HG03439 (cell line): ENCODE measurements around the gene MPZL1.
"Not testable (repeated sequence)": the region's sequence is repeated elsewhere in the genome, so short reads cannot be mapped to it uniquely, and the experiment has no call there.

Experiments used
- ATAC-seq: cut with Tn5 transposase; IDR thresholded peaks from one replicate; pipeline ENCODE4 v1.9.1; 2021; ENCODE audit warnings: mild to moderate bottlenecking, moderate library complexity; ENCODE audit not compliant: unreplicated experiment

The MPZL1 gene

GRCh38 chr1:167718914-167719691 is 2.7 kb upstream of the MPZL1 start:
- no peak for ATAC-seq

- ATAC-seq, result not testable (repeated sequence)
Observed at GRCh38 chr1:167719715-167720421, 1.9 kb upstream of the MPZL1 start.

- no peak for ATAC-seq
Observed at GRCh38 chr1:167720965-167721616, 691 bp upstream of the MPZL1 start.

- peak; percentile 44 for ATAC-seq
Observed at GRCh38 chr1:167722152-167722869, 529 bp downstream of the MPZL1 start.

- ATAC-seq, result no peak
Observed at GRCh38 chr1:167722870-167723251, 1.1 kb downstream of the MPZL1 start.

GRCh38 chr1:167723707-167724323 is 2.0 kb downstream of the MPZL1 start:
- ATAC-seq, result no peak

- no peak for ATAC-seq
Observed at GRCh38 chr1:167726008-167726407, 4.2 kb downstream of the MPZL1 start.

GRCh38 chr1:167728818-167729410 is 7.1 kb downstream of the MPZL1 start:
- no peak for ATAC-seq

- no peak for ATAC-seq
Observed at GRCh38 chr1:167734227-167734626, 12.4 kb downstream of the MPZL1 start.

- no peak for ATAC-seq
Observed at GRCh38 chr1:167734841-167735240, 13.1 kb downstream of the MPZL1 start.

GRCh38 chr1:167737169-167737568 is 15.4 kb downstream of the MPZL1 start:
- no peak for ATAC-seq

GRCh38 chr1:167738158-167738557 is 16.4 kb downstream of the MPZL1 start:
- ATAC-seq, result no peak

- no peak for ATAC-seq
Observed at GRCh38 chr1:167739752-167740151, 18.0 kb downstream of the MPZL1 start.

- not testable (repeated sequence) for ATAC-seq
Observed at GRCh38 chr1:167741103-167741502, 19.3 kb downstream of the MPZL1 start.

- ATAC-seq, result not testable (repeated sequence)
Observed at GRCh38 chr1:167742392-167743057, 20.7 kb downstream of the MPZL1 start.

GRCh38 chr1:167744901-167745300 is 23.1 kb downstream of the MPZL1 start:
- no peak for ATAC-seq

GRCh38 chr1:167746013-167746672 is 24.4 kb downstream of the MPZL1 start:
- ATAC-seq, result no peak

- no peak for ATAC-seq
Observed at GRCh38 chr1:167746988-167747655, 25.3 kb downstream of the MPZL1 start.

- no peak for ATAC-seq
Observed at GRCh38 chr1:167747988-167748387, 26.2 kb downstream of the MPZL1 start.
